HT1080 (cell line): Measurements from ENCODE around the gene IFNG. TPM values are rescaled to one million over a fixed set of nuclear protein-coding genes. Genes with fewer than 3 reads are reported as not detected.

ENCODE experiments used
- DNase-seq: peaks from one replicate; pipeline ENCODE4 v3.0.0-alpha.2; 2015; ENCODE audit warnings: low read depth
- total RNA-seq: library from RNA; depleted of rRNA; stranded (reverse); fragments of >200 nt; shearing (Covaris generic); gene quantifications from 2 replicates; pipeline ENCODE4 v1.2.3, GENCODE V29; 2014; rRNA removed

The IFNG gene
- total RNA-seq, 1 experiment from 2014 or later, result not detected

GRCh38 chr12:68118096-68118755 lies 41.3 kb downstream of the IFNG start:
- DNase-seq, result no peak

GRCh38 chr12:68117661-68118060 lies 41.9 kb downstream of the IFNG start:
- no peak for DNase-seq

DNA sequence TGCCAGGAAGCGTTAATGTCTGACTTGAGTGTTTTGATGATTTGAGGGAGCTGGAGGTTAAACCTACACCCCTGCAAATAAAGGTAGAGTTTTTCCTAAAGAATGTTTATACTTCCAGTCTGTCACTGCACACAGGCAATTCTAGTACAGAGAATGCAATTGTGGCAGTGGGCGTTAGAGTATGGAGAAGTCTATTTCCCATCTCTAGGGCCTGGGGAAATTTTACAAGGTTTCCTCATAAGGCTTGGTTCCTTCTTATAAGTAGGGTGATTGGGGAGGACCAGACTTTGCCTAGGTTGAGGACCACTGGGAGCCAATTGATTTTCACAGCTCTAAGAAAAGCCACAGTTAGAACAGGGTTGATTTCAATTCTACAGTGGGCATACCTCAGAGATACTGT lies 44.3 kb downstream of the IFNG start:
- DNase-seq, result no peak

DNA sequence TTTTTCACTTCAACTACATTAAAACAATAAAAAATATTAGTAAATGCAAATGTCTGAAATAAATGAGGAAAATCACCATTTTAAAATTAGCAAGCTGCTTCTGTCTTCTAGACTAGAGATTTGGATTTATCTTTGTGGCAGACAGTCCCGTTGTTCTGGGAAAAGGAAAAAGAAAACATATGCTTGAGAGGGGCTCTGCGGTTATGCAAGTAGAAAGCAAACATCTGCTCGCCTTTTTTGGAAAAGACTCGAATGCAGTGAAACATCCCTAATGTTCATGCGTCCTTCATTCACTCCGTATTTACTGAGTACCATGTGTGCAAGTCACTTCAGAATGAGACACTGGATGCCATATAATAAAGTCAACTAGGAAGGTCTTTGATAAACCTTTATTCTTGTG lies 44.9 kb downstream of the IFNG start:
- no peak for DNase-seq

- no peak for DNase-seq
These were observed 45.9 kb downstream of the IFNG start for GRCh38 chr12:68113644-68114043.

GRCh38 chr12:68111995-68112394 lies 47.5 kb downstream of the IFNG start:
- DNase-seq, result no peak

GRCh38 chr12:68109444-68110217 lies 49.9 kb downstream of the IFNG start:
- no peak for DNase-seq

DNA sequence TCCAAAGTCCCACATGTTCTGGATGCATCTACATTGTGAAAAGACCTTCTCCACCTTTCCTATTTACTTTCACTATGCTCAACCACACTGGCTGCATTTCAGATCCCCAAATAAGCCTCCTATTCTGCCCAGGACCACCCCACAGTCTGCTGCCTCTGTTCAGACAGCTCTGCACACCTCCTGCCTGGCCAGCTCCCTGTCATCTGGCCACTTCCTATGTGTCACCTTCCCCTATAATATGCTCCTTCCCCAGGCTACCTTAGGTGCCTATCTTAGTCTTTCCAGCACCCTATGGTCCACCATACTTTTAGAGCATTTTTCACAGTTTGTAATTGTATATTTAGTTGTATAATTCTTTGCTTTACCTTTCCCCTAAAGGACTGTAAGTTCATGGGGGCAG lies 50.5 kb downstream of the IFNG start:
- DNase-seq, result no peak

DNA sequence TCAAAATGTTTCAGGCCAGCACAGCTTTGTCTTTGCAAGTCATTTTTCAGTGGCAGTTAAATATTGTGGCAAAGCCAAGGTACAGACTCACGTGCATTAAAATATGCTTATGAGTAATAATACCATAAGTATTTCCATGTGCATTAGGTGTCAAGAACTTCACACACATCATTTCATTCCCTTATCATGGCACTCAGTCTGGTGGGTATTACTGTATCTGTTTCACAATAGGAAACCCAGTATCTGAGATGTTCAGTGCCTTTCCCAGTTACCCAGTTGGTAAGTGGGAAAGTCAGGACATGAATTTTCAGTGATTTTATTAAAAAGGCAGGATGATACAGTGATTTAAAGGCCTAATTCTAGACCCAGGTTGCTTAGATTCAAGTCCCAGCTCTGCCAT lies 52.9 kb downstream of the IFNG start:
- DNase-seq, result no peak

DNA sequence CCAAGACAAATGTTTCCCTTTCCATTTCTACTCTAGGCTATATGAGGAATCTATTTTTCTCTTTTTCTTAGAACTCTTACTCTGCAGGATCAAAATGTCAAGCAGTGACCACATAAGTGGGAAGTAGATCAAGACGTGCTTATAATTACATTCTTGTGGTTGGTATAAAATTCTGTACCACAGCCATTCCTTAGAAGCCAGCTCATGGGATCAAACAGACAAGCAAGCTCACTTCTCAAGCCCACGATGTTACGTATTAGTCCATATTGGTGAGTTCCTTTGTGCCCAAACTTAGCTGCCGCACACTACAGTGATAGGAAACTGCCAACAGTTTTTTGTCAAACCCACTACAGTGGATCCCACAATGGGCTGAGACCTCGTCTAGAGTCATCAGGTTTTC lies 53.4 kb downstream of the IFNG start:
- DNase-seq, result peak; percentile 69

Other genes starting within 250 kb of the IFNG start
- not detected in 2 replicates for gene IFNG-AS1, start 170.3 kb downstream of the IFNG start, total RNA-seq
- gene IL26, start 66.1 kb upstream of the IFNG start, total RNA-seq, result not detected in 2 replicates
- gene IL22, start 93.9 kb upstream of the IFNG start, total RNA-seq, result not detected in 2 replicates
- gene MDM1, start 172.6 kb upstream of the IFNG start, total RNA-seq, result 6.7 and 9.0 TPM in 2 replicates